ENCODE measurements around the gene MPZL3. TPM values are rescaled to one million over a fixed set of nuclear protein-coding genes. Genes with fewer than 3 reads are reported as not detected.

The MPZL3 gene
- total RNA-seq, 1 experiment from 2014 or later = 0.52 TPM

- BruUV-seq (replicated peaks) = no TSS peak
- H3K9me3 ChIP-seq (ENCODE audit: low read depth, low read length, poor library complexity, severe bottlenecking) = no peaks in the 10 kb centered on the region
- intact Hi-C loops (cut with micrococcal nuclease; ENCODE audit: unreplicated experiment) = no loop called here
- H3K27me3 ChIP-seq (replicated peaks; ENCODE audit: insufficient read depth, low read depth, low read length, poor library complexity) = peaks cover 67% of the 10 kb centered on the region
- H3K27ac ChIP-seq (ENCODE audit: low read depth, low read length, poor library complexity, severe bottlenecking) = no peak overlapping the region
- no peak overlapping the region for H3K4me3 ChIP-seq (ENCODE audit: low read depth, low read length, poor library complexity, severe bottlenecking)
- TF ChIP-seq EZH2 (IDR thresholded peaks at IDR 0.05; ENCODE audit: borderline replicate concordance, low read depth, low read length, poor library complexity, severe bottlenecking) (no peak), CTCF (conservative IDR thresholded peaks at IDR 0.05; ENCODE audit: low read depth, low read length) (no peak)
- no peak for DNase-seq (ENCODE audit: low spot score)
- no peaks in the 10 kb centered on the region for H3K4me1 ChIP-seq (ENCODE audit: insufficient read depth, low read length, poor library complexity, severe bottlenecking)
- CTCF ChIA-PET = no interaction called here
- POLR2A ChIA-PET (ENCODE audit: low non-redundant PET) = no interaction called here
- no peaks in the 10 kb centered on the region for H3K36me3 ChIP-seq (ENCODE audit: insufficient read depth, low read length, poor library complexity, severe bottlenecking)
Observed at GRCh38 chr11:118243993-118244762, 8.0 kb downstream of the MPZL3 start.

GRCh38 chr11:118243161-118243560, 9.0 kb downstream of the MPZL3 start:
- no peak for TF ChIP-seq CTCF (conservative IDR thresholded peaks at IDR 0.05; ENCODE audit: low read depth, low read length)
- no peak for TF ChIP-seq EZH2 (IDR thresholded peaks at IDR 0.05; ENCODE audit: borderline replicate concordance, low read depth, low read length, poor library complexity, severe bottlenecking)
- BruUV-seq (replicated peaks) = no TSS peak
- ChIA-PET POLR2A (ENCODE audit: low non-redundant PET) (no interaction called here), CTCF (interaction anchor here (0.7 kb wide), 1 partner anchor 172 kb away, joined by 5 read pairs; no protein-coding TSS in a partner anchor)
- DNase-seq (ENCODE audit: low spot score) = no peak
- Histone ChIP-seq H3K9me3 (ENCODE audit: low read depth, low read length, poor library complexity, severe bottlenecking) (no peaks in the 10 kb centered on the region), H3K4me1 (ENCODE audit: insufficient read depth, low read length, poor library complexity, severe bottlenecking) (no peaks in the 10 kb centered on the region), H3K36me3 (ENCODE audit: insufficient read depth, low read length, poor library complexity, severe bottlenecking) (no peaks in the 10 kb centered on the region), H3K27ac (ENCODE audit: low read depth, low read length, poor library complexity, severe bottlenecking) (no peak overlapping the region), H3K4me3 (ENCODE audit: low read depth, low read length, poor library complexity, severe bottlenecking) (no peak overlapping the region), H3K27me3 (replicated peaks; ENCODE audit: insufficient read depth, low read depth, low read length, poor library complexity) (peaks cover 57% of the 10 kb centered on the region)
- intact Hi-C loops (cut with micrococcal nuclease; ENCODE audit: unreplicated experiment) = no loop called here

GRCh38 chr11:118241764-118242098, 10.4 kb downstream of the MPZL3 start:
- H3K4me1 ChIP-seq (ENCODE audit: insufficient read depth, low read length, poor library complexity, severe bottlenecking) = no peaks in the 10 kb centered on the region
- CTCF ChIA-PET = no interaction called here
- POLR2A ChIA-PET (ENCODE audit: low non-redundant PET) = no interaction called here
- peaks cover 49% of the 10 kb centered on the region for H3K27me3 ChIP-seq (replicated peaks; ENCODE audit: insufficient read depth, low read depth, low read length, poor library complexity)
- no peaks in the 10 kb centered on the region for H3K9me3 ChIP-seq (ENCODE audit: low read depth, low read length, poor library complexity, severe bottlenecking)
- BruUV-seq (replicated peaks) = no TSS peak
- TF ChIP-seq EZH2 (IDR thresholded peaks at IDR 0.05; ENCODE audit: borderline replicate concordance, low read depth, low read length, poor library complexity, severe bottlenecking) = no peak
- TF ChIP-seq CTCF (conservative IDR thresholded peaks at IDR 0.05; ENCODE audit: low read depth, low read length) = no peak
- no peak for DNase-seq (ENCODE audit: low spot score)
- H3K4me3 ChIP-seq (ENCODE audit: low read depth, low read length, poor library complexity, severe bottlenecking) = no peak overlapping the region
- no peaks in the 10 kb centered on the region for H3K36me3 ChIP-seq (ENCODE audit: insufficient read depth, low read length, poor library complexity, severe bottlenecking)
- intact Hi-C loops (cut with micrococcal nuclease; ENCODE audit: unreplicated experiment) = no loop called here
- no peak overlapping the region for H3K27ac ChIP-seq (ENCODE audit: low read depth, low read length, poor library complexity, severe bottlenecking)
